ENCODE results near the gene TSHZ2.

Gene TSHZ2

DNA sequence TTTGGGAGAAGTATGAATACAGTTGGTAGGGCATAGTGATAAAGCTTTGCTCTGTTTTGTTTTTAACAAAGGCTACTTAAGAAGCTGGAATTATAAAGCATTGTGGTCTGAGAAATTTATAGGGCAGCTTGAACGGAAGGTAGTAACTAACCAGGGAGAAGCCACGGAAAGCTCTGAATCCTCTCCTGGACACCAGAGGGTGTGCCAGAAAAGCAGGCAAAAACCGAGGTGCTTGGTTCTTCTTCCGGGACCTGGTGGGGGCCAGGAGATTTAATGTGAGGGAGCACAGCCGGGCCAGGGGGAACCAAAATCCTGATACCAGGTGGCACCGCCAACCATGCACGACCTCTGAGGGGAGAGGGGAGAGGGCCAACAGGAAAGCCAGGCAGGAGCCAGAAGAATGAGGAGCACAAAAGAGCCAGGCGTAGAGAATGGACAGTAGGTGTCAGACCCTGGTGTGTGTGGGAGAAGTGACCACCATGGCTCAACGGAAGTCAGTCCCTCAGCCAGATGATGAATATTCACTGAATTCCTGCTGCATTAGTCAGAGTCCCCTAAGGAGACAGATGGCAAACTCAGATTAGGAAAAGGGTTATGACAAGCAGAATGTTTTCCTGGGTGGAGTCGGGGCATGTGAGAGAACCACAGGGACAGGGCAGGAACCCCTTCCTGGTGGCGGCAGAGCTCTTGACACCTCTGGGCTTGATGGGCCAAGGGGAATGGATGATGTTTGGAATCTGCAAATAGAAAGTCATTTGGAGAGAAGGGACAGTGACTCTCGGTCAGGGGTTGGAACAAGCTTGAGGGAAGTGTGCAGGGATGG, 359.2 kb downstream of the TSHZ2 start:
- no peaks in the 10 kb centered on the region for H3K36me3 ChIP-seq (replicated peaks; ENCODE audit: low read depth, low read length)
- H3K9ac ChIP-seq (ENCODE audit: low read length) = no peak overlapping the region
- no peak overlapping the region for H2AFZ ChIP-seq (ENCODE audit: low read depth, low read length)
- peaks cover 13% of the 10 kb centered on the region for H3K4me1 ChIP-seq (ENCODE audit: low read length)
- H3K79me2 ChIP-seq (ENCODE audit: low read length) = no peaks in the 10 kb centered on the region
- no peak for TF ChIP-seq EZH2phosphoT487 (IDR thresholded peaks at IDR 0.05; ENCODE audit: low read depth)
- TF ChIP-seq, protein P1, sequence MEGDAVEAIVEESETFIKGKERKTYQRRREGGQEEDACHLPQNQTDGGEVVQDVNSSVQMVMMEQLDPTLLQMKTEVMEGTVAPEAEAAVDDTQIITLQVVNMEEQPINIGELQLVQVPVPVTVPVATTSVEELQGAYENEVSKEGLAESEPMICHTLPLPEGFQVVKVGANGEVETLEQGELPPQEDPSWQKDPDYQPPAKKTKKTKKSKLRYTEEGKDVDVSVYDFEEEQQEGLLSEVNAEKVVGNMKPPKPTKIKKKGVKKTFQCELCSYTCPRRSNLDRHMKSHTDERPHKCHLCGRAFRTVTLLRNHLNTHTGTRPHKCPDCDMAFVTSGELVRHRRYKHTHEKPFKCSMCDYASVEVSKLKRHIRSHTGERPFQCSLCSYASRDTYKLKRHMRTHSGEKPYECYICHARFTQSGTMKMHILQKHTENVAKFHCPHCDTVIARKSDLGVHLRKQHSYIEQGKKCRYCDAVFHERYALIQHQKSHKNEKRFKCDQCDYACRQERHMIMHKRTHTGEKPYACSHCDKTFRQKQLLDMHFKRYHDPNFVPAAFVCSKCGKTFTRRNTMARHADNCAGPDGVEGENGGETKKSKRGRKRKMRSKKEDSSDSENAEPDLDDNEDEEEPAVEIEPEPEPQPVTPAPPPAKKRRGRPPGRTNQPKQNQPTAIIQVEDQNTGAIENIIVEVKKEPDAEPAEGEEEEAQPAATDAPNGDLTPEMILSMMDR (IDR thresholded peaks at IDR 0.05; ENCODE audit: low read depth, low read length) = no peak
- no peak overlapping the region for H3K4me3 ChIP-seq (ENCODE audit: low read length)
- H3K9me3 ChIP-seq (ENCODE audit: insufficient read depth, low read length) = no peaks in the 10 kb centered on the region
- H3K27ac ChIP-seq (ENCODE audit: low read length) = no peak overlapping the region
- no peaks in the 10 kb centered on the region for H3K27me3 ChIP-seq (ENCODE audit: low read depth, low read length)
- no peaks in the 10 kb centered on the region for H4K20me1 ChIP-seq (ENCODE audit: insufficient read depth, low read length)
- no peak overlapping the region for H3K4me2 ChIP-seq (ENCODE audit: low read length)

DNA sequence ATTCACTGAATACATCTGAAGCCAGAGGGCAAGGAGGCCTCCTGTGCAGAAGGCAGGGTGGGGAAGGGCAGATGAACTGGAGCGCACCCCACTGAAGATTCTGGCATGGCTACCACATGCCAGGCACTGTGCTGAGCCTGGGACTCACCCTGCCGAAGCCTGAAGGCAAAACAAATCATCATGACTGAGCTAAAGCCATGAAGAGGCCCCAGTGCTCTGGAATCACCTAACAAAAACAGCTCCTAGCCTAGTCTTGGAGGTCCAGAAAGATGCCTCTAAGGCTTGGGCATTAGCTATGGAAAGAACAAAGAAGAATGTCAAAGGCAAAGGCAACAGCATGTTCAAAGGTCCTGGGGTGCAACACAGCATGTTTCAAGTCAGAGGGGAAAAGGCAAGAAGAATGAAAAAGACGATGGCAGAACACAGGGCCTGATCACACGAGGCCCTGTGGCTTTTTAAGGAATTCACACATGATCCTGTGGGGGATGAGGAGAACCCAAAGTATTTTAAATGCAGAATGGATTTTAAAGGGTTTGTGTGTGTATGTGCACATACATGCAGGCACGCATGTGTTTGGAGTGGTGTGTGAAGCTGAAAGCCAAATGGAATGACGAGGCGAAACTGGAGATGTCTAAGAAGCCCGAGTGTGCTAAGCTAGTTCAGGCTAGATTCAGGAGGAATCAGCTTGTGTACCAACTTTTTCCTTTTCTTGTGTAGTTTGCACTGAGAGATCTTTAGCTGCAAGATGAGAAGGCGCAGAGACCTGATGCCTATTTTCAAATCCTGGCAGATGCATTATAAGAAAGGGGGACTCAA, 360.1 kb downstream of the TSHZ2 start:
- no peak overlapping the region for H3K27ac ChIP-seq (ENCODE audit: low read length)
- no peak overlapping the region for H3K9ac ChIP-seq (ENCODE audit: low read length)
- H4K20me1 ChIP-seq (ENCODE audit: insufficient read depth, low read length) = no peaks in the 10 kb centered on the region
- no peaks in the 10 kb centered on the region for H3K27me3 ChIP-seq (ENCODE audit: low read depth, low read length)
- H3K36me3 ChIP-seq (replicated peaks; ENCODE audit: low read depth, low read length) = no peaks in the 10 kb centered on the region
- no peaks in the 10 kb centered on the region for H3K79me2 ChIP-seq (ENCODE audit: low read length)
- H2AFZ ChIP-seq (ENCODE audit: low read depth, low read length) = no peak overlapping the region
- no peaks in the 10 kb centered on the region for H3K9me3 ChIP-seq (ENCODE audit: insufficient read depth, low read length)
- no peak for TF ChIP-seq EZH2phosphoT487 (IDR thresholded peaks at IDR 0.05; ENCODE audit: low read depth)
- TF ChIP-seq, protein P1 (IDR thresholded peaks at IDR 0.05; ENCODE audit: low read depth, low read length) = no peak
- no peak overlapping the region for H3K4me2 ChIP-seq (ENCODE audit: low read length)
- no peak overlapping the region for H3K4me3 ChIP-seq (ENCODE audit: low read length)
- peaks cover 11% of the 10 kb centered on the region for H3K4me1 ChIP-seq (ENCODE audit: low read length)

DNA sequence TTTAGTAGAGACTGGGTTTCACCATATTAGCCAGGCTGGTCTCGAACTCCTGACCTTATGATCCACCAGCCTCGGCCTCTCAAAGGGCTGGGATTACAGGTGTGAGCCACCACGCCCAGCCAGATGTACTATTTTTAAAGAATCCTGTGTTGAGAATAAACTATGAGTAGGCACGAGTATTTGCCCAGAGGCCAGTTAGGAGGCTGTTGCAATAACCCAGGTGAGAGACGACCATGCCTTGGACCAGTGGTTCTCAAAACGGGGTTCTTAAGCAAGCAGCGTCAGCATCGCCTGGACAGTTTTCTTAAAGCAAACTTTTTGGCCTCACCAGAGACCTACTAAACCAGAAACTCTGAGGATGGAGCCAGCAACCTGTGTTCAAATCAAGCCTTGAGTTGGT, 362.7 kb downstream of the TSHZ2 start:
- H3K9ac ChIP-seq (ENCODE audit: low read length) = no peak overlapping the region
- no peaks in the 10 kb centered on the region for H3K36me3 ChIP-seq (replicated peaks; ENCODE audit: low read depth, low read length)
- H3K4me1 ChIP-seq (ENCODE audit: low read length) = no peaks in the 10 kb centered on the region; the same call in 1 of the 2 replicates
- H3K27ac ChIP-seq (ENCODE audit: low read length) = no peak overlapping the region
- H3K4me2 ChIP-seq (ENCODE audit: low read length) = no peak overlapping the region
- H4K20me1 ChIP-seq (ENCODE audit: insufficient read depth, low read length) = no peaks in the 10 kb centered on the region
- TF ChIP-seq EZH2phosphoT487 (IDR thresholded peaks at IDR 0.05; ENCODE audit: low read depth) = no peak
- TF ChIP-seq, protein P1 (IDR thresholded peaks at IDR 0.05; ENCODE audit: low read depth, low read length) = no peak
- H2AFZ ChIP-seq (ENCODE audit: low read depth, low read length) = no peak overlapping the region
- H3K79me2 ChIP-seq (ENCODE audit: low read length) = no peaks in the 10 kb centered on the region
- no peaks in the 10 kb centered on the region for H3K27me3 ChIP-seq (ENCODE audit: low read depth, low read length)
- no peaks in the 10 kb centered on the region for H3K9me3 ChIP-seq (ENCODE audit: insufficient read depth, low read length)
- H3K4me3 ChIP-seq (ENCODE audit: low read length) = no peak overlapping the region

DNA sequence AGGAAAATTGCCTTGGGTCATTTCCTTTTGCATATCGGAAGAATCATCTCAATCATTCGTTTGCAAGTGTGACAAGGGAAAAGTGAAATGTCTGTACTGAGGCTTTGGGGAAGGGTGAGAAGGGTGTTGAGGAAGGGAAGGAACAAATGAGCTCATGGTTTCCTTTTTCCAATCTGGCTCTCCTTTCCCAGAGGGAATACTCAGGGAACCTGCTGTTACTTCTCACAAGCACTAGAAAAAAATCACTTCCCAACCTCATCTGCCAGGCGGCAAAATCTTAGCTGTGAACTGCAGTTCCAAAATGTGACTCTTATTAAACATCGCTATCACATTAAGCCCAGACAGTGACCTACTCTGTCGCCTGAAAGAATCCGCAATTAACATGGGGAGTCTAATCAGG, 363.4 kb downstream of the TSHZ2 start:
- Histone ChIP-seq H3K4me3 (ENCODE audit: low read length) (no peak overlapping the region), H3K36me3 (replicated peaks; ENCODE audit: low read depth, low read length) (no peaks in the 10 kb centered on the region), H3K79me2 (ENCODE audit: low read length) (no peaks in the 10 kb centered on the region), H3K9ac (ENCODE audit: low read length) (no peak overlapping the region), H2AFZ (ENCODE audit: low read depth, low read length) (no peak overlapping the region), H3K9me3 (ENCODE audit: insufficient read depth, low read length) (no peaks in the 10 kb centered on the region), H3K4me2 (ENCODE audit: low read length) (no peak overlapping the region), H3K4me1 (ENCODE audit: low read length) (no peaks in the 10 kb centered on the region; the same call in 1 of the 2 replicates), H3K27me3 (ENCODE audit: low read depth, low read length) (no peaks in the 10 kb centered on the region), H4K20me1 (ENCODE audit: insufficient read depth, low read length) (no peaks in the 10 kb centered on the region), H3K27ac (ENCODE audit: low read length) (no peak overlapping the region)
- TF ChIP-seq, protein P1 (IDR thresholded peaks at IDR 0.05; ENCODE audit: low read depth, low read length) = no peak
- no peak for TF ChIP-seq EZH2phosphoT487 (IDR thresholded peaks at IDR 0.05; ENCODE audit: low read depth)
